Caco-2 (cell line): ENCODE data around the gene MYO18A. TPM values are rescaled to one million over a fixed set of nuclear protein-coding genes. Genes with fewer than 3 reads are reported as not detected.
A peak's percentile ranks its signal among the peaks of the same experiment; 100 is the strongest.

Source experiments
- BruUV-seq: library from RNA; stranded (reverse); fragments of 400-500 nt; replicated peaks from 2 replicates; lab custom pipeline; 2021; lab: Mats Ljungman, UMichigan
- CTCF ChIA-PET: fragments of 300-600 bp; sonication (Branson Sonifier 250); formaldehyde crosslinking; loops from one replicate; lab custom pipeline; 2022; ENCODE audit warnings: antibody characterized with exemption; lab: Charles Lee
- POLR2A ChIA-PET: fragments of 300-600 bp; sonication (Branson Sonifier 250); formaldehyde crosslinking; loops from one replicate; lab custom pipeline; 2022; ENCODE audit warnings: antibody characterized with exemption; lab: Charles Lee
- DNase-seq, 2 experiments: peaks; one replicate each; pipeline versions ENCODE4 v3.0.0 to v3.0.0-alpha.2; 2020 to 2022
- H3K27me3 ChIP-seq: replicated peaks from 2 replicates; pipeline ENCODE4 v1.6.0; 2011; ENCODE audit warnings: low read length; ENCODE audit not compliant: control insufficient read depth, insufficient read depth
- H3K36me3 ChIP-seq: 2 replicates; pipeline ENCODE4 v1.5.1; 2011; ENCODE audit warnings: low read length; ENCODE audit not compliant: control insufficient read depth, insufficient read depth
- H3K4me1 ChIP-seq: fragments of 250-450 bp; sonication (Bioruptor Pico); 2 replicates; pipeline ENCODE4 v1.5.1; 2020; ENCODE audit warnings: mild to moderate bottlenecking
- H3K4me3 ChIP-seq: 2 replicates; pipeline ENCODE4 v1.5.1; 2011; ENCODE audit warnings: low read depth, mild to moderate bottlenecking, control low read depth, low read length
- H3K9me3 ChIP-seq: fragments of 250-450 bp; sonication (Bioruptor Pico); 2 replicates; pipeline ENCODE4 v1.5.1; 2020; ENCODE audit warnings: mild to moderate bottlenecking, moderate library complexity
- H3K27ac Mint-ChIP-seq: one replicate; pipeline ENCODE4 v1.8.0; 2022; ENCODE audit warnings: mixed read lengths; ENCODE audit not compliant: unreplicated experiment
- H3K27me3 Mint-ChIP-seq: one replicate; pipeline ENCODE4 v1.8.0; 2022; ENCODE audit warnings: mixed read lengths; ENCODE audit not compliant: insufficient read depth, unreplicated experiment
- H3K36me3 Mint-ChIP-seq: one replicate; pipeline ENCODE4 v1.8.0; 2022; ENCODE audit warnings: mild to moderate bottlenecking, mixed read lengths; ENCODE audit not compliant: insufficient read depth, unreplicated experiment
- H3K4me1 Mint-ChIP-seq: one replicate; pipeline ENCODE4 v1.8.0; 2022; ENCODE audit warnings: low read depth, mixed read lengths; ENCODE audit not compliant: unreplicated experiment
- H3K4me3 Mint-ChIP-seq: one replicate; pipeline ENCODE4 v1.8.0; 2022; ENCODE audit warnings: mild to moderate bottlenecking, moderate library complexity, mixed read lengths; ENCODE audit not compliant: unreplicated experiment
- H3K9me3 Mint-ChIP-seq: one replicate; pipeline ENCODE4 v1.8.0; 2022; ENCODE audit warnings: mixed read lengths; ENCODE audit not compliant: unreplicated experiment
- CTCF ChIP-seq, 2 experiments: fragments of 200-600 bp in 1 of 2; IDR thresholded peaks; 1 replicate in 1 of 2; 2 replicates in 1 of 2; pipeline versions ENCODE4 v1.5.1 to v1.8.0; 2011 to 2022; ENCODE audit warnings: antibody characterized with exemption in 1 of 2, control low read depth in 1 of 2, inconsistent platforms in 1 of 2, low read depth in 1 of 2, low read length in 1 of 2, mild to moderate bottlenecking in 1 of 2, moderate library complexity in 1 of 2; ENCODE audit not compliant: insufficient read depth in 1 of 2, severe bottlenecking in 1 of 2, unreplicated experiment in 1 of 2
- intact Hi-C: fragments of 100-400 bp; cut with micrococcal nuclease; formaldehyde crosslinking; loops from one replicate; pipeline ENCODE4 v1.10.0; 2022; ENCODE audit not compliant: unreplicated experiment
- total RNA-seq: library from RNA; stranded (reverse); gene quantifications from 2 replicates; pipeline ENCODE4 v1.2.3, GENCODE V29; 2022

The MYO18A gene
- total RNA-seq, 1 experiment from 2014 or later, result 47.1 TPM

GRCh38 chr17:29154516-29155226, 25.5 kb downstream of the MYO18A start:
- POLR2A ChIA-PET, result interaction anchor here (0.5 to 1.8 kb wide), 3 partner anchors 22 to 428 kb away, joined by 3 to 22 read pairs (median 15); partner anchors contain the start of gene MYO18A
- TF ChIP-seq CTCF (IDR thresholded peaks at IDR 0.05; ENCODE audit: insufficient read depth in 1 of 2, low read depth in 1 of 2, low read length in 1 of 2, severe bottlenecking in 1 of 2, unreplicated experiment in 1 of 2), result no peak
- no TSS peak for BruUV-seq

GRCh38 chr17:29151567-29151966, 28.6 kb downstream of the MYO18A start:
- H3K27me3 Mint-ChIP-seq, result no peaks in the 10 kb centered on the region
- no peaks in the 10 kb centered on the region; the same call in 1 of the 2 replicates for H3K36me3 ChIP-seq
- peaks cover 41% of the 10 kb centered on the region for H3K4me1 Mint-ChIP-seq
- H3K9me3 ChIP-seq, result no peaks in the 10 kb centered on the region
- peaks cover 65% of the 10 kb centered on the region for H3K4me1 ChIP-seq
- peak overlapping the region; percentile 43 for H3K4me3 Mint-ChIP-seq
- H3K27ac Mint-ChIP-seq, result peak overlapping the region; percentile 84
- no peak overlapping the region for H3K4me3 ChIP-seq
- peak; percentile 61 to 78 for DNase-seq
- CTCF ChIA-PET, result interaction anchor here (0.5 to 1.1 kb wide), 3 partner anchors 28 to 36 kb away, joined by 3 to 7 read pairs (median 3); partner anchors contain the start of gene MYO18A
- H3K9me3 Mint-ChIP-seq, result no peaks in the 10 kb centered on the region
- peaks cover 6% of the 10 kb centered on the region for H3K36me3 Mint-ChIP-seq
- TF ChIP-seq CTCF (IDR thresholded peaks at IDR 0.05; ENCODE audit: insufficient read depth in 1 of 2, low read depth in 1 of 2, low read length in 1 of 2, severe bottlenecking in 1 of 2, unreplicated experiment in 1 of 2), result no peak
- intact Hi-C loops, result no loop called here
- no peaks in the 10 kb centered on the region for H3K27me3 ChIP-seq
- POLR2A ChIA-PET, result interaction anchor here (0.6 kb wide), 1 partner anchor 28 kb away, joined by 5 read pairs; no protein-coding TSS in a partner anchor
- BruUV-seq, result no TSS peak

More at GRCh38 chr17:29154516-29155226, 25.5 kb downstream of the MYO18A start:
- Histone ChIP-seq H3K36me3 (peaks cover 2% of the 10 kb centered on the region; the same call in 1 of the 2 replicates), H3K4me1 (peaks cover 74% of the 10 kb centered on the region), H3K27me3 (no peaks in the 10 kb centered on the region), H3K9me3 (no peaks in the 10 kb centered on the region), H3K4me3 (no peak overlapping the region)
- H3K36me3 Mint-ChIP-seq, result no peaks in the 10 kb centered on the region
- H3K27ac Mint-ChIP-seq, result peak overlapping the region; percentile 97
- no peaks in the 10 kb centered on the region for H3K9me3 Mint-ChIP-seq
- H3K4me1 Mint-ChIP-seq, result peaks cover 39% of the 10 kb centered on the region
- H3K27me3 Mint-ChIP-seq, result no peaks in the 10 kb centered on the region
- peak overlapping the region; percentile 53 for H3K4me3 Mint-ChIP-seq
- CTCF ChIA-PET, result interaction anchor here (0.6 to 4.1 kb wide), 4 partner anchors 10 to 205 kb away, joined by 3 to 53 read pairs (median 10); partner anchors contain the start of gene MYO18A
- intact Hi-C loops, result loop anchor here (1.0 to 5.0 kb wide), 2 partner anchors 25 to 202 kb away; partner anchors contain the start of gene PHF12
- DNase-seq, result no peak

- Histone ChIP-seq H3K9me3 (no peaks in the 10 kb centered on the region), H3K27me3 (no peaks in the 10 kb centered on the region), H3K4me1 (peaks cover 54% of the 10 kb centered on the region), H3K36me3 (no peaks in the 10 kb centered on the region; the same call in 1 of the 2 replicates), H3K4me3 (no peak overlapping the region)
- H3K4me3 Mint-ChIP-seq, result no peak overlapping the region
- peaks cover 44% of the 10 kb centered on the region for H3K4me1 Mint-ChIP-seq
- BruUV-seq, result no TSS peak
- TF ChIP-seq CTCF (IDR thresholded peaks at IDR 0.05; ENCODE audit: insufficient read depth in 1 of 2, low read depth in 1 of 2, low read length in 1 of 2, severe bottlenecking in 1 of 2, unreplicated experiment in 1 of 2), result no peak
- CTCF ChIA-PET, result interaction anchor here (0.6 to 6.7 kb wide), 5 partner anchors 26 to 200 kb away, joined by 3 to 449 read pairs (median 10); partner anchors contain the start of gene MYO18A
- no peak for DNase-seq
- H3K27me3 Mint-ChIP-seq, result no peaks in the 10 kb centered on the region
- POLR2A ChIA-PET, result interaction anchor here (1.0 to 3.3 kb wide), 2 partner anchors 26 to 30 kb away, joined by 3 to 34 read pairs; partner anchors contain the start of gene MYO18A
- intact Hi-C loops, result no loop called here
- H3K36me3 Mint-ChIP-seq, result peaks cover 6% of the 10 kb centered on the region
- no peaks in the 10 kb centered on the region for H3K9me3 Mint-ChIP-seq
- peak overlapping the region; percentile 66 for H3K27ac Mint-ChIP-seq
Measured at GRCh38 chr17:29150161-29150560, 30.0 kb downstream of the MYO18A start.
